ENCODE measurements around the gene PROM2.

Gene PROM2

GRCh38 chr2:95323347-95324155, 49.3 kb downstream of the PROM2 start:
- DNase-seq (ENCODE audit: low read depth in 2 of 2) = no peak

GRCh38 chr2:95325026-95325425, 50.8 kb downstream of the PROM2 start:
- DNase-seq (ENCODE audit: low read depth in 2 of 2) = no peak

- no peak for DNase-seq (ENCODE audit: low read depth in 2 of 2)
Measured at GRCh38 chr2:95325590-95326432, 51.6 kb downstream of the PROM2 start.

- DNase-seq (ENCODE audit: low read depth in 2 of 2) = no peak
Measured at GRCh38 chr2:95326433-95327140, 52.3 kb downstream of the PROM2 start.

- no peak for DNase-seq (ENCODE audit: low read depth in 2 of 2)
Measured at GRCh38 chr2:95327861-95328260, 53.6 kb downstream of the PROM2 start.

GRCh38 chr2:95328358-95329125, 54.3 kb downstream of the PROM2 start:
- DNase-seq (ENCODE audit: low read depth in 2 of 2) = no peak

GRCh38 chr2:95329401-95329800, 55.2 kb downstream of the PROM2 start:
- no peak for DNase-seq (ENCODE audit: low read depth in 2 of 2)

- no peak for DNase-seq (ENCODE audit: low read depth in 2 of 2)
Measured at GRCh38 chr2:95329891-95330793, 55.9 kb downstream of the PROM2 start.

- no peak for DNase-seq (ENCODE audit: low read depth in 2 of 2)
Measured at GRCh38 chr2:95330794-95331338, 56.6 kb downstream of the PROM2 start.

- DNase-seq (ENCODE audit: low read depth in 2 of 2) = no peak
Measured at GRCh38 chr2:95331606-95332005, 57.4 kb downstream of the PROM2 start.

- DNase-seq (ENCODE audit: low read depth in 2 of 2) = no peak
Measured at GRCh38 chr2:95332036-95332435, 57.8 kb downstream of the PROM2 start.

GRCh38 chr2:95333056-95333455, 58.8 kb downstream of the PROM2 start:
- DNase-seq (ENCODE audit: low read depth in 2 of 2) = no peak

GRCh38 chr2:95333888-95334338, 59.7 kb downstream of the PROM2 start:
- DNase-seq (ENCODE audit: low read depth in 2 of 2) = no peak

GRCh38 chr2:95334916-95335641, 60.8 kb downstream of the PROM2 start:
- no peak for DNase-seq (ENCODE audit: low read depth in 2 of 2)

GRCh38 chr2:95336406-95336805, 62.2 kb downstream of the PROM2 start:
- DNase-seq (ENCODE audit: low read depth in 2 of 2) = no peak

- no peak for DNase-seq (ENCODE audit: low read depth in 2 of 2)
Measured at GRCh38 chr2:95337829-95338228, 63.6 kb downstream of the PROM2 start.

Data from stimulated activated CD8-positive, alpha-beta memory T cell treated with anti-CD3 and anti-CD28 coated beads, Interleukin-7, amount 100 ng/mL, for 4 hours (primary cell).